T-helper 2 cell (primary cell): ENCODE measurements around the gene C11orf42.

ENCODE experiments used
- DNase-seq, 5 experiments: peaks; one replicate each; pipeline versions ENCODE4 v3.0.0 to v3.0.0-alpha.2; 2012 to 2022
- total RNA-seq, 2 donors: gene quantifications; one replicate each; lab custom pipeline; 2026; lab: John Stamatoyannopoulos, UW

The C11orf42 gene
- 0 reads per million in 2 donors for total RNA-seq

GRCh38 chr11:6205366-6205765 is at the start of gene C11orf42:
Gene C11orf42 (plus strand): TSS chr11:6205557. CDS start chr11:6205616, 59 bp downstream.
- DNase-seq = no peak

DNA sequence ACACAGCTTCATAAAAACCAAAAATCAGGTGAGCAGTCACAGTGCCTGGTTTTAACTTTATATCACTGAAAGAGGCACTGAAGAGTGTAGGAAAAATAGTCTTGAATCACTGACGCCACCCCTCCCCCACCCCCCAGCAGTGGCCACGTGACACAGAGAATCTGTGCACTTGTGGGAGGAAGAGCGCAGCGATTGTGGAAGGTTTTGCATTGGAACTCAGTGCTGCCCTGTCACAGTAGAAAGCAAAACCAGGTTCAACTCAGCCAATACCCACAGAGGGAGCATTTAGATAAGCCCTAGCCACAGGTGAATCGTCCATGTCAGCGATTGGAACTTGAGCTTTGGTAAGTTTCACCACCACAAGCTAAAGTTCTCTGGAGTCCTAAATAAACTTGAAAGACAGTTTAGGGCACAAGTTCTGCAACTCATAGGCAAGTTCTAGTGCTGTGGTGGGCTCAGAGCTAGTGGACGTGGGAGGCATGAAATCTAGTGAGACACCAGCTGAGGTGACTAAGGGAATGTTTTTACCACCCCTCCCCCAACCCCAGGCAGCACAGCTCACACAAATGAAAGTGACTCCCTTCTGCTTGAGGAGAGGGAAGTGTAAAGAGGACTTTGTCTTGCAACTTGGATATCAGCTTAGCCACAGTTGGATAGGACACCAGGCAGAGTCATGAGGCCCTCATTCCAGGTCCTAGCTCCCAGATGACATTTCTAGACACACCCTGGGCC is 48.6 kb upstream of the C11orf42 start:
- no peak for DNase-seq

- DNase-seq = no peak
Observed at GRCh38 chr11:6170226-6170625, 35.1 kb upstream of the C11orf42 start, which contains the start of gene OR52B2. Gene OR52B2 (minus strand): TSS chr11:6170326. CDS start chr11:6170326, 0 bp downstream.

DNA sequence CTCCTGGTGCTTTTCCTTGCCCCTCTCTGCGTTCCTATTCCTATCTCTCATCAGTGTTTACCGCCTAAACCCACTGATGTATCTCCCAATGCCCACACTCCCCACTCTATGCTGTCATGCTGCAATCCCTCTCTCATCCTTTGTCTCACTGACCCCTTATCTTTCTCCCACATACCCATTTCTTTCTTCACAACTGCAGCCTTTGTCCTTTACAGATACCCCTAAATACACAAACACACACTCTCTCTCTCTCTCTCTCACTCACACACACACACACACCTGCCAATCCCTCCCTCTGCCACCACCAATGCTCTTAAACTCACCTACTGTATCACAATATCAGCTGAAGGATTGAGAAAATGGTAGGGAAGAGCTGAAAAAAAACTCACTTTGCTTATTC is 29.9 kb upstream of the C11orf42 start:
- no peak for DNase-seq

DNA sequence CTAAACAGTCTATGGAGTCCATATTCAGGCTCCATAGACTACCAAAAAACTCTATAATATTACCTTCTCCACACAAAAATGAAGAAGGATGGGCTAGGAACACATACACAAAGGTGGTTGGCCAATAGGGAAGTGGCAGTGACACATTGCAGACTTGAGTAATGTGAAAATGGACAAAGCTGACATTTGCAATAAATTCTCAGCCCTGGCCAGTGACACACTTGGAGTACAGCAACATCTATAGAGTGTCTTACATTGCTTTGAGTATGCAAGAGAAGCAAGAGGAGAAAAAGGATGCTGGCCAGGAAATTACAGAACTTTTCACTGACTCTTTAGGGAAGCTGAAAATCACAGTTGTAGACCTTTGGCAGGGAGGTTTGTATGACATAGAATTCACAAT is 13.6 kb upstream of the C11orf42 start:
- DNase-seq = no peak

GRCh38 chr11:6194065-6194581 is 11.2 kb upstream of the C11orf42 start:
- no peak for DNase-seq

DNA sequence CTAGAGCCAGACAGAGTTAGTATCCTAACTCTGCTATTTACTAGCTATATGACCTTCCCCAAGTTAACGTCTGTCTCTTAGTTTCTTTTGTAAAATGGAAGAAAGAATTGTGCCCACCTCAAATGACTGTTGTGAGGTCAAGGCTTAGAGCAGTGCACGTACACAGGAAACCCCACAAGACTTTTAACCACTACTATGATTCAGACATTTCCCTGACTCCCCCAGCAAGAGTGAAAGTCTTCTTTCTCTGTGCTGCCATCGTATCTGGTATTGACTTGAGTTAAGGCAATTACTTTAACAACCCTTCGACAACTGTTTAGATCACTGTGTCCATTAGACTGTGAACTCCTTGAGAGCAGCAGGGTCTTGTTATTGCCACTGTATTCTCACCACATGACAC is 9.0 kb upstream of the C11orf42 start:
- peak in 2 of 5 experiments; percentile 10 to 62 for DNase-seq

- no peak for DNase-seq
Observed at GRCh38 chr11:6197466-6198200, 7.7 kb upstream of the C11orf42 start.

- DNase-seq = no peak
Observed at GRCh38 chr11:6199174-6199810, 6.1 kb upstream of the C11orf42 start, which contains the start of gene OR52W1. Gene OR52W1 (plus strand): TSS chr11:6199224. CDS start chr11:6199224, 0 bp downstream.

DNA sequence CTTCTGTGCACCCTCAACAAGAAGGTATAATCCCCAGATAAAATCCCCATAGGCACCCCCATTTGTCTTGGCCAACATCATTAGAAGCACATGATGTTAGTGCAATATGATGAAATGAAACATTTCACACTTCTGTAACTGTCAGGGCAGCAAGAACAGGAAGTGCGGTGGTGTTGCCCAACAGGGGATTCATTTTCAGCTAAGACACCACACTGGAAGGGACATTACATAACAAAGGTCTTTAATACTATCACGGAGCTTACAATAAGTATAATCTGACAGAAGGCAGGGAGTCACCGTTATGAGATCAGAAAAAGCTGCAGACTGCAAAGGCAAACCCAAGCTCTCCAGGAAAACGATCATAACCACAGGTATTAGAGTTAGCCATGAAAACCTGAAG is 4.4 kb upstream of the C11orf42 start:
- peak in 2 of 5 experiments; percentile 21 to 52 for DNase-seq

- peak in 1 of 5 experiments; percentile 64 for DNase-seq
Observed at GRCh38 chr11:6201481-6201880, 3.9 kb upstream of the C11orf42 start.

DNA sequence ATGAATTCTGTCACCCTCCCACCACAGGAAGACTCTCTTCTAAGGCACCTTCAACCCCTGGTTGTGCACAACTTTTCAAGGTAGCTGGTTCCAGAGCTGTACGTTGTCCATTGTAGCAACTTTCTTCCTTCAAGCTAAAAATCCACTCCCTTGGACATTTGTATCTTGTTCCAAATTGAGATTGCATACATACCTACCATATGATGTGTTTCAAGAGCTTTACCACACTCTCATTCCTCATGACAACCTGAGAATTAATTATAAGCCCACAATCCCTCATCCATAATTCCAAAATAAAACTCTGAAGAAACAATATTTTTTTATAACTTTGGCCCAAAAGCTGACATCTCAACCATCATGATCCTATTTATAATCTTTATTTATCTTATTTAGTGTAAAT is 3.3 kb upstream of the C11orf42 start:
- DNase-seq = no peak

DNA sequence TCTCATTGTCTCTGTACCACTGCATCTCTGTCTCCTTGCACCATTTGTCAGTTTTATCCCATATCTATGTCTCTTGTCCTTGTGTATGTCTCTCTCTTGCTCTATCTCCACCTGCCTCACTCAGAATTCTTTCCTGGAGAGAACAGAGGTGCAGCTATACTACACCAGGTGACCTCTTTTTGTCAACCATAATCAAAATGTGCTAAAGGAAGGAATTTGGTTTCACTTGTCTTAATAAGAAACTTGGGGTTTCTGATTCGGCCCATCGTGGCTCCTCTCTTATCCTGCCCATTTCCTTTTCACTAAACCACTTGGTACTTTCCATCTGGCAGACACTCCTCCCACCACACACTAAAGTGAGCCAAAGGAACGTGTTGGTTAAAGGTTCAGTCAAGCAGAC is 2.0 kb upstream of the C11orf42 start:
- peak in 2 of 5 experiments; percentile 41 to 65 for DNase-seq

DNA sequence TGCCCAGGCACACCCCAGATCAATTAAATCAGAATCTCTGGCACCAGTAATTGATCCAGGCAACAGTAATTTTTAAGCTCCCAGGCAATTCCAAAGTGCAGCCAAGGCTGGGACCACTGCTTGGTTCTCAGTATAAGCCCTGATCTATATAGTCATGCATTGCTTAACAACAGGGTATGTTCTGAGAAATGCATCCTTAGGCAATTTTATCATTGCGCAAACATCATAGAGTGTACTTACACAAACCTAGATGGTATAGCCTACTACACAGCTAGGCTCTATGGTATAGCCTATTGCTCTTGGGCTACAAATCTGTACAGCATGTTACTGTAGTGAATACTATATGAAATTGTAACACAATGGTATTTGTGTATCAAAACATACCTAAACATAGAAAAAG is 651 bp upstream of the C11orf42 start:
- no peak for DNase-seq

DNA sequence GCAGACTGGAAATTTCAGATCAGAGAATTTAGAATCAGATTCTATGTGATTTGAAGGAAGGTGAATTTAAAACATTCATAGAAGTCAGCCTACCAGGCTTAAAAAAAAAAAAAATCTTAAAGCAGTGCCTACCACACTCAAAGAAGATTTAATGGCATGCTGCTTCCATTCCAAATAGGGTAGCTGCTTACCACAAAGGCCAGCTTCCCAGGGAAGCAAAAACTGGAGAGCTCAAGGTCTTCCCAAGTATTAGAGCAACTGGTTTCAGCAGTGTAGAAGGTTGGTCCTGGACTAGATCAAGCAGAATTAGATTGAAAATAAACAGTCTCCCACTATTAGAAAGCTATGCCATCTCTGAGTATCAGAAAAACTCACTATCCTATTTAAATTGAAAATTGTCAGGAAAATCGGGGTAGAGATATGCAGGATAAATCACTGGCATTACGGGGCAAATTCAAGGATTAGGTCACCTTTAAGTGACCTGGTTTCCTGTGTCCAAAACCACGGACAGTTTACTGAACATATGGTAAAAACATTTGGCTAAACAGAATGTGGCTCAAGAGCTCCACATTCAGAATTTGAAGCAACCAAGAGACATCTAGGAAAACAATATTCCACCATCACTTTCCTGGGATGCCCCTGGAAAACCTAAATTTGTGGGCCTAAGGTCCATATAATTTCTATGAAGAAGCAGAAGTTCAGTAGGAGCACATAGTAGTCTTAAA is 1.3 kb downstream of the C11orf42 start:
- DNase-seq = no peak

- DNase-seq = no peak
Observed at GRCh38 chr11:6209801-6210200, 4.4 kb downstream of the C11orf42 start.

DNA sequence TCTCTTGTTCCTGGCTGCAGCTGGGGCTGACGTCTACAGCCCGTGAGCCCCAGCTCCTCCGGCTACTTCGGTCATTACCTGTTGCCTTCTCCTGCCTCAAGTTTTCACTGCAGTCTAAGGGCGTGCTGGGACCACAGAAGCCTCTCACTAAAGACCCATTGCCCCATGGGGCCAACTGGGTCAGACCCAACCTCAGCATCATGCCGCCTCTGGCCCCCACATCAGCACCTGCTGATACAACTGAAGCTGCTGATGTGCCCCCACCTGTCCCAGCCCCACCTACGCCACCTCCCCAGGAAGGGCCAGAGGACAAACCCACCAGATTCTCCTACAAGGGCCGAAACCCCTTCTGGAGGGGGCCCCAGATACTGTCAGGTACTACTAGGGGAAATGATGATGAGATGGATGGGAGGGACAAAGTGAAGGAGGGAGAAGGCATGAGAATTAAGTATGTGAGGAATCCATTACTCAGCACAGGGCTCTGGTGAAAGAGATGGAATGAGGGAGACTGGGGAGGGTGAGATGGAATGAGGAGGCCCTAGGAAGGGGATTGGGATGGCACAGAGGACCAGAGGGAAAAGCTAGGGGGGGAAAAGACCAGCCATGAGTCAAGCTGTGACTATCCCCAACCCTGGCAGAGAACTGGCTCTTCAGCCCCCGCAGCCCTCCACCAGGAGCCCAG is 5.1 kb downstream of the C11orf42 start:
- DNase-seq = no peak

GRCh38 chr11:6214530-6214929 is 9.2 kb downstream of the C11orf42 start:
- no peak for DNase-seq

GRCh38 chr11:6216501-6216900 is 11.1 kb downstream of the C11orf42 start:
- DNase-seq = no peak

- no peak for DNase-seq
Observed at GRCh38 chr11:6217722-6218121, 12.4 kb downstream of the C11orf42 start.

DNA sequence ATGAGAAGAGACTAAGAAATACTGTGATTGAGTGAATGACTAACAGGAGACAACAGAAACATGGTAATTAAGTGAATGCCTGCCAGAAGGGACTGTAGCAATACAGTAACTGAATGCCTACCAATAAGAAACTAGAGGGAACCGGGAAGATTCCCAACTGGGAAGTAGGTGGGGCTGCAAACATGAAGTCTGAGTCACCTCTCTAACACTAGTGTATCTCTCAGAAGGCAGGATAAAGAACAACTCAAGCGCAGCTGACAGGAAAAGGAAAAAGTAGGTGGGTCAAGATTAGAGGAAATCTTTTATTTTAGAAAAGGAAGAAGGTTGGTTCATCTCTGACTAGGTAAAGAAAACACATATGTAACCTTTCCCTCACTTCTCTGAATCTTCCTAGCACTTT is 14.0 kb downstream of the C11orf42 start:
- DNase-seq = no peak

GRCh38 chr11:6223854-6224253 is 18.5 kb downstream of the C11orf42 start:
- no peak for DNase-seq
